Lung (tissue), 12 donors: ENCODE measurements around the gene EEF2. TPM values are rescaled to one million over a fixed set of nuclear protein-coding genes. Genes with fewer than 3 reads are reported as not detected.
"Not testable (repeated sequence)": the region's sequence is repeated elsewhere in the genome, so short reads cannot be mapped to it uniquely, and the experiment has no call there.

Experiments
- ATAC-seq: fragments of 200-7000 bp; cut with Tn5 transposase; one replicate; pipeline ENCODE4 v1.9.1; 2020; ENCODE audit warnings: moderate number of reproducible peaks; ENCODE audit not compliant: insufficient read depth, low FRiP score
- DNase-seq, 3 donors: peaks; one replicate each; pipeline ENCODE4 v3.0.0-alpha.2; 2013 to 2017
- H3K27ac ChIP-seq, 2 donors: one replicate each; pipeline ENCODE4 v1.5.1; 2013; ENCODE audit warnings: mild to moderate bottlenecking in 2 of 2, moderate library complexity in 2 of 2, control low read depth in 1 of 2, inconsistent platforms in 1 of 2, low read depth in 1 of 2, low read length in 1 of 2
- H3K27me3 ChIP-seq, 3 donors: one replicate each; pipeline ENCODE4 v1.5.1; 2013; ENCODE audit warnings: low read length in 2 of 3; ENCODE audit not compliant: control insufficient read depth in 3 of 3, insufficient read depth in 3 of 3
- H3K36me3 ChIP-seq, 4 donors: one replicate each; pipeline ENCODE4 v1.5.1; 2013; ENCODE audit warnings: low read length in 4 of 4, mild to moderate bottlenecking in 1 of 4, moderate library complexity in 1 of 4; ENCODE audit not compliant: control insufficient read depth in 4 of 4, insufficient read depth in 4 of 4
- H3K4me1 ChIP-seq, 5 donors: one replicate each; pipeline ENCODE4 v1.5.1; 2013; ENCODE audit warnings: low read length in 5 of 5, mild to moderate bottlenecking in 2 of 5, moderate library complexity in 1 of 5; ENCODE audit not compliant: control insufficient read depth in 5 of 5, insufficient read depth in 5 of 5
- H3K4me3 ChIP-seq: one replicate; pipeline ENCODE4 v1.5.1; 2013; ENCODE audit warnings: mild to moderate bottlenecking, control low read depth, moderate library complexity
- H3K9ac ChIP-seq, 2 donors: one replicate each; pipeline ENCODE4 v1.5.1; 2013; ENCODE audit warnings: low read length in 2 of 2, control low read depth in 1 of 2; ENCODE audit not compliant: insufficient read depth in 1 of 2
- H3K9me3 ChIP-seq, 4 donors: one replicate each; pipeline ENCODE4 v1.5.1; 2013; ENCODE audit warnings: low read length in 3 of 4, mild to moderate bottlenecking in 1 of 4, moderate library complexity in 1 of 4; ENCODE audit not compliant: control insufficient read depth in 4 of 4, insufficient read depth in 3 of 4
- CTCF ChIP-seq: IDR thresholded peaks from 2 replicates; pipeline ENCODE4 v1.5.1; 2012; ENCODE audit warnings: mild to moderate bottlenecking; ENCODE audit errors: control extremely low read depth, extremely low read depth
- WGBS, 2 donors: extraction: QIAGEN DNeasy Blood & Tissue Kit; methylation state at CpG; one replicate each; pipeline ENCODE4 v1.1.7; 2013; 5-methylcytosine and 5-hydroxymethylcytosine counted together
- polyA plus RNA-seq, 2 donors: library from polyadenylated mRNA; stranded (reverse); fragments of 200-250 nt; gene quantifications; one replicate each; pipeline ENCODE4 v1.2.1, GENCODE V29; 2013
- total RNA-seq, 2 donors: library from RNA; depleted of rRNA in 1 of 2; stranded (reverse); fragments of >200 nt in 1 of 2; gene quantifications; one replicate each; pipeline ENCODE4 v1.2.1, GENCODE V29; 2014 to 2021
- donor health status: control.
- donor health status: control.
- donor health status: Bipolar disorder and iron deficiency.
- donor health status: healthy.
- donor health status: DM: yes; HTN: yes; CAD: no.

The EEF2 gene
- total and polyA plus RNA-seq, 4 donors = 994 to 1,934 (median 1,345) TPM

- H3K4me1 ChIP-seq, ATAC-seq, H3K27me3 ChIP-seq, H3K9me3 ChIP-seq, H3K36me3 ChIP-seq, H3K4me3 ChIP-seq, DNase-seq, H3K9ac ChIP-seq, H3K27ac ChIP-seq: not testable (repeated sequence)
- WGBS, 2 donors = 82 to 90% methylated on average over 29 of the region's 29 CpGs
Observed at GRCh38 chr19:3998667-3999412, 13.6 kb upstream of the EEF2 start.

GRCh38 chr19:3995607-3996006 lies 10.3 kb upstream of the EEF2 start:
- H3K27ac ChIP-seq = no peak overlapping the region
- no peaks in the 10 kb centered on the region for H3K4me1 ChIP-seq
- no peaks in the 10 kb centered on the region for H3K27me3 ChIP-seq
- ATAC-seq (no peak), DNase-seq (no peak)
- H3K9ac ChIP-seq = no peak overlapping the region
- TF ChIP-seq CTCF = no peak
- 85 to 91% methylated on average over 6 of the region's 6 CpGs for WGBS, 2 donors
- no peaks in the 10 kb centered on the region for H3K36me3 ChIP-seq
- no peaks in the 10 kb centered on the region for H3K9me3 ChIP-seq
- no peak overlapping the region for H3K4me3 ChIP-seq

- H3K27me3 ChIP-seq = peaks cover 0 to 2% (median 0%) of the 10 kb centered on the region in 3 donors
- no peaks in the 10 kb centered on the region for H3K9me3 ChIP-seq
- H3K4me3 ChIP-seq = no peak overlapping the region
- TF ChIP-seq CTCF = no peak
- 67 to 72% methylated on average over 3 of the region's 3 CpGs for WGBS, 2 donors
- H3K4me1 ChIP-seq = peaks cover 0 to 10% (median 2%) of the 10 kb centered on the region in 5 donors
- H3K27ac ChIP-seq = no peak overlapping the region
- ATAC-seq = no peak
- H3K9ac ChIP-seq = no peak overlapping the region
- no peak for DNase-seq
- no peaks in the 10 kb centered on the region for H3K36me3 ChIP-seq
Observed at GRCh38 chr19:3990815-3991117, 5.5 kb upstream of the EEF2 start.

GRCh38 chr19:3987619-3988371 lies 2.5 kb upstream of the EEF2 start:
- WGBS, 2 donors = 11% methylated on average over 29 to 30 of the region's 30 CpGs
- no peak overlapping the region for H3K27ac ChIP-seq
- peaks cover 0 to 2% (median 0%) of the 10 kb centered on the region in 3 donors for H3K27me3 ChIP-seq
- peak; percentile 91 for TF ChIP-seq CTCF
- H3K36me3 ChIP-seq = peaks cover 0 to 21% (median 10%) of the 10 kb centered on the region in 4 donors
- peak; percentile 87 to 88 (median 88) for DNase-seq
- H3K9me3 ChIP-seq = no peaks in the 10 kb centered on the region
- peaks cover 0 to 25% (median 13%) of the 10 kb centered on the region in 5 donors for H3K4me1 ChIP-seq
- no peak overlapping the region for H3K9ac ChIP-seq
- no peak overlapping the region for H3K4me3 ChIP-seq
- ATAC-seq = peak; percentile 35
